GM23338 (cell line): ENCODE measurements around the gene ZCCHC24. TPM values are rescaled to one million over a fixed set of nuclear protein-coding genes. Genes with fewer than 3 reads are reported as not detected.

ENCODE experiments used
- ATAC-seq: fragments of 200-7000 bp; cut with Tn5 transposase; 3 replicates; pipeline ENCODE4 v1.9.1; 2020
- DNase-seq: peaks from one replicate; pipeline ENCODE4 v3.0.0-alpha.2; 2015; ENCODE audit warnings: low spot score
- H2AFZ ChIP-seq: fragments of 200-600 bp; sonication (generic); 2 replicates; pipeline ENCODE4 v1.8.0; 2016; ENCODE audit warnings: antibody characterized with exemption, mild to moderate bottlenecking, moderate library complexity
- H3F3A ChIP-seq: fragments of 200-600 bp; sonication (generic); replicated peaks from 2 replicates; pipeline ENCODE4 v1.8.0; 2017; ENCODE audit warnings: antibody characterized with exemption, mixed run types, low read depth
- H3K27ac ChIP-seq: fragments of 200-600 bp; sonication (generic); 2 replicates; pipeline ENCODE4 v1.6.1; 2016; ENCODE audit warnings: low read depth
- H3K27me3 ChIP-seq: fragments of 200-600 bp; sonication (generic); 2 replicates; pipeline ENCODE4 v1.8.0; 2016; ENCODE audit warnings: mild to moderate bottlenecking, mixed run types, moderate library complexity; ENCODE audit not compliant: insufficient read depth
- H3K36me3 ChIP-seq: fragments of 200-600 bp; sonication (generic); 2 replicates; pipeline ENCODE4 v1.8.0; 2016; ENCODE audit warnings: mild to moderate bottlenecking; ENCODE audit not compliant: insufficient read depth
- H3K4me1 ChIP-seq: fragments of 200-600 bp; sonication (generic); 2 replicates; pipeline ENCODE4 v1.8.0; 2016; ENCODE audit warnings: mild to moderate bottlenecking, moderate library complexity; ENCODE audit not compliant: insufficient read depth
- H3K4me2 ChIP-seq: fragments of 200-600 bp; sonication (generic); 2 replicates; pipeline ENCODE4 v1.7.1; 2017; ENCODE audit warnings: mixed run types
- H3K4me3 ChIP-seq: fragments of 200-600 bp; sonication (generic); 2 replicates; pipeline ENCODE4 v1.6.1; 2016; ENCODE audit warnings: mixed run types
- H3K79me2 ChIP-seq: fragments of 200-600 bp; sonication (generic); replicated peaks from 2 replicates; pipeline ENCODE4 v1.8.0; 2017; ENCODE audit warnings: mild to moderate bottlenecking; ENCODE audit not compliant: insufficient read depth
- H3K9me2 ChIP-seq: fragments of 200-600 bp; sonication (generic); 2 replicates; pipeline ENCODE4 v1.8.0; 2017; ENCODE audit not compliant: insufficient read depth
- H4K20me1 ChIP-seq: fragments of 200-600 bp; sonication (generic); replicated peaks from 2 replicates; pipeline ENCODE4 v1.8.0; 2017; ENCODE audit warnings: mild to moderate bottlenecking; ENCODE audit not compliant: insufficient read depth
- H3K27ac Mint-ChIP-seq: 2 replicates; pipeline ENCODE4 v1.8.0; 2020; ENCODE audit warnings: inconsistent platforms, mild to moderate bottlenecking, moderate library complexity, mixed read lengths
- H3K27me3 Mint-ChIP-seq: 3 replicates; pipeline ENCODE4 v1.8.0; 2022; ENCODE audit warnings: low read depth, mild to moderate bottlenecking, moderate library complexity, mixed read lengths, inconsistent platforms; ENCODE audit not compliant: insufficient read depth, poor library complexity
- H3K36me3 Mint-ChIP-seq: 3 replicates; pipeline ENCODE4 v1.8.0; 2021; ENCODE audit warnings: low read depth, mild to moderate bottlenecking, inconsistent platforms, moderate library complexity, mixed read lengths
- H3K4me1 Mint-ChIP-seq: 3 replicates; pipeline ENCODE4 v1.8.0; 2020; ENCODE audit warnings: mild to moderate bottlenecking, inconsistent platforms, mixed read lengths
- H3K4me3 Mint-ChIP-seq: 3 replicates; pipeline ENCODE4 v1.8.0; 2021; ENCODE audit warnings: moderate library complexity, mild to moderate bottlenecking, inconsistent platforms, mixed read lengths
- H3K9me3 Mint-ChIP-seq: 3 replicates; pipeline ENCODE4 v1.8.0; 2020; ENCODE audit warnings: moderate library complexity, mild to moderate bottlenecking, inconsistent platforms, mixed read lengths
- EZH2phosphoT487 ChIP-seq: fragments of 200-600 bp; sonication (generic); IDR thresholded peaks from one replicate; pipeline ENCODE4 v1.8.1; 2018; ENCODE audit warnings: antibody characterized with exemption; ENCODE audit not compliant: unreplicated experiment
- JUNB ChIP-seq: IDR thresholded peaks from one replicate; pipeline ENCODE4 v1.6.1; 2016; ENCODE audit warnings: antibody characterized with exemption; ENCODE audit not compliant: unreplicated experiment
- NANOG ChIP-seq: IDR thresholded peaks from 2 replicates; pipeline ENCODE4 v1.6.1; 2016; ENCODE audit warnings: antibody characterized with exemption, borderline replicate concordance
- STAT1 ChIP-seq: IDR thresholded peaks from one replicate; pipeline ENCODE4 v1.6.1; 2016; ENCODE audit warnings: antibody characterized with exemption; ENCODE audit not compliant: unreplicated experiment
- ZNF114 ChIP-seq: fragments of 250-450 bp; sonication (Bioruptor Pico); IDR thresholded peaks from 2 replicates; pipeline ENCODE4 v1.5.0; 2020; ENCODE audit warnings: mild to moderate bottlenecking, moderate library complexity
- ZNF331 ChIP-seq: fragments of 250-450 bp; sonication (Bioruptor Pico); IDR thresholded peaks from 2 replicates; pipeline ENCODE4 v1.5.0; 2020; ENCODE audit warnings: low read depth, mild to moderate bottlenecking, moderate library complexity
- polyA plus RNA-seq: library from polyadenylated mRNA; unstranded; fragments of >200 nt; fragmentation: Nextera tagmentation; extraction: Ambion mirVana; gene quantifications from 2 replicates; pipeline ENCODE4 v1.2.1, GENCODE V29; 2016
- total RNA-seq: library from RNA; depleted of rRNA; stranded (reverse); fragments of >200 nt; shearing (Covaris generic); gene quantifications from 2 replicates; pipeline ENCODE4 v1.2.3, GENCODE V29; 2014
- TF ChIP-seq, protein P1 (sequence below): fragments of 250-450 bp; sonication (Bioruptor Pico); IDR thresholded peaks from 2 replicates; pipeline ENCODE4 v1.5.0; 2020; ENCODE audit warnings: mild to moderate bottlenecking, moderate library complexity
- TF ChIP-seq, protein P2 (sequence below): IDR thresholded peaks from one replicate; pipeline ENCODE4 v1.6.1; 2018; ENCODE audit warnings: antibody characterized with exemption; ENCODE audit not compliant: unreplicated experiment
- TF ChIP-seq, protein P3 (sequence below), 2 experiments: fragments of 200-600 bp in 1 of 2; sonication (generic) in 1 of 2; conservative IDR thresholded peaks; 2 replicates each; pipeline versions ENCODE4 v1.5.1 to v1.6.1; 2016 to 2017; ENCODE audit warnings: antibody characterized with exemption in 2 of 2, low read depth in 2 of 2, mild to moderate bottlenecking in 2 of 2, moderate library complexity in 1 of 2
- TF ChIP-seq, protein P4 (sequence below): IDR thresholded peaks from 2 replicates; pipeline ENCODE4 v1.6.1; 2016; ENCODE audit warnings: antibody characterized with exemption

ZCCHC24 gene
- total and polyA plus RNA-seq, 2 experiments from 2014 or later = 2.0 to 10.1 TPM

DNA sequence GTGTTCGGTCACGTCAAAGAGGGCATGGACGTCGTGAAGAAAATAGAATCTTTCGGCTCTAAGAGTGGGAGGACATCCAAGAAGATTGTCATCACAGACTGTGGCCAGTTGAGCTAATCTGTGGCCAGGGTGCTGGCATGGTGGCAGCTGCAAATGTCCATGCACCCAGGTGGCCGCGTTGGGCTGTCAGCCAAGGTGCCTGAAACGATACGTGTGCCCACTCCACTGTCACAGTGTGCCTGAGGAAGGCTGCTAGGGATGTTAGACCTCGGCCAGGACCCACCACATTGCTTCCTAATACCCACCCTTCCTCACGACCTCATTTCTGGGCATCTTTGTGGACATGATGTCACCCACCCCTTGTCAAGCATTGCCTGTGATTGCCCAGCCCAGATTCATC, 91.7 kb downstream of the ZCCHC24 start (continued):
- TF ChIP-seq, protein P1, sequence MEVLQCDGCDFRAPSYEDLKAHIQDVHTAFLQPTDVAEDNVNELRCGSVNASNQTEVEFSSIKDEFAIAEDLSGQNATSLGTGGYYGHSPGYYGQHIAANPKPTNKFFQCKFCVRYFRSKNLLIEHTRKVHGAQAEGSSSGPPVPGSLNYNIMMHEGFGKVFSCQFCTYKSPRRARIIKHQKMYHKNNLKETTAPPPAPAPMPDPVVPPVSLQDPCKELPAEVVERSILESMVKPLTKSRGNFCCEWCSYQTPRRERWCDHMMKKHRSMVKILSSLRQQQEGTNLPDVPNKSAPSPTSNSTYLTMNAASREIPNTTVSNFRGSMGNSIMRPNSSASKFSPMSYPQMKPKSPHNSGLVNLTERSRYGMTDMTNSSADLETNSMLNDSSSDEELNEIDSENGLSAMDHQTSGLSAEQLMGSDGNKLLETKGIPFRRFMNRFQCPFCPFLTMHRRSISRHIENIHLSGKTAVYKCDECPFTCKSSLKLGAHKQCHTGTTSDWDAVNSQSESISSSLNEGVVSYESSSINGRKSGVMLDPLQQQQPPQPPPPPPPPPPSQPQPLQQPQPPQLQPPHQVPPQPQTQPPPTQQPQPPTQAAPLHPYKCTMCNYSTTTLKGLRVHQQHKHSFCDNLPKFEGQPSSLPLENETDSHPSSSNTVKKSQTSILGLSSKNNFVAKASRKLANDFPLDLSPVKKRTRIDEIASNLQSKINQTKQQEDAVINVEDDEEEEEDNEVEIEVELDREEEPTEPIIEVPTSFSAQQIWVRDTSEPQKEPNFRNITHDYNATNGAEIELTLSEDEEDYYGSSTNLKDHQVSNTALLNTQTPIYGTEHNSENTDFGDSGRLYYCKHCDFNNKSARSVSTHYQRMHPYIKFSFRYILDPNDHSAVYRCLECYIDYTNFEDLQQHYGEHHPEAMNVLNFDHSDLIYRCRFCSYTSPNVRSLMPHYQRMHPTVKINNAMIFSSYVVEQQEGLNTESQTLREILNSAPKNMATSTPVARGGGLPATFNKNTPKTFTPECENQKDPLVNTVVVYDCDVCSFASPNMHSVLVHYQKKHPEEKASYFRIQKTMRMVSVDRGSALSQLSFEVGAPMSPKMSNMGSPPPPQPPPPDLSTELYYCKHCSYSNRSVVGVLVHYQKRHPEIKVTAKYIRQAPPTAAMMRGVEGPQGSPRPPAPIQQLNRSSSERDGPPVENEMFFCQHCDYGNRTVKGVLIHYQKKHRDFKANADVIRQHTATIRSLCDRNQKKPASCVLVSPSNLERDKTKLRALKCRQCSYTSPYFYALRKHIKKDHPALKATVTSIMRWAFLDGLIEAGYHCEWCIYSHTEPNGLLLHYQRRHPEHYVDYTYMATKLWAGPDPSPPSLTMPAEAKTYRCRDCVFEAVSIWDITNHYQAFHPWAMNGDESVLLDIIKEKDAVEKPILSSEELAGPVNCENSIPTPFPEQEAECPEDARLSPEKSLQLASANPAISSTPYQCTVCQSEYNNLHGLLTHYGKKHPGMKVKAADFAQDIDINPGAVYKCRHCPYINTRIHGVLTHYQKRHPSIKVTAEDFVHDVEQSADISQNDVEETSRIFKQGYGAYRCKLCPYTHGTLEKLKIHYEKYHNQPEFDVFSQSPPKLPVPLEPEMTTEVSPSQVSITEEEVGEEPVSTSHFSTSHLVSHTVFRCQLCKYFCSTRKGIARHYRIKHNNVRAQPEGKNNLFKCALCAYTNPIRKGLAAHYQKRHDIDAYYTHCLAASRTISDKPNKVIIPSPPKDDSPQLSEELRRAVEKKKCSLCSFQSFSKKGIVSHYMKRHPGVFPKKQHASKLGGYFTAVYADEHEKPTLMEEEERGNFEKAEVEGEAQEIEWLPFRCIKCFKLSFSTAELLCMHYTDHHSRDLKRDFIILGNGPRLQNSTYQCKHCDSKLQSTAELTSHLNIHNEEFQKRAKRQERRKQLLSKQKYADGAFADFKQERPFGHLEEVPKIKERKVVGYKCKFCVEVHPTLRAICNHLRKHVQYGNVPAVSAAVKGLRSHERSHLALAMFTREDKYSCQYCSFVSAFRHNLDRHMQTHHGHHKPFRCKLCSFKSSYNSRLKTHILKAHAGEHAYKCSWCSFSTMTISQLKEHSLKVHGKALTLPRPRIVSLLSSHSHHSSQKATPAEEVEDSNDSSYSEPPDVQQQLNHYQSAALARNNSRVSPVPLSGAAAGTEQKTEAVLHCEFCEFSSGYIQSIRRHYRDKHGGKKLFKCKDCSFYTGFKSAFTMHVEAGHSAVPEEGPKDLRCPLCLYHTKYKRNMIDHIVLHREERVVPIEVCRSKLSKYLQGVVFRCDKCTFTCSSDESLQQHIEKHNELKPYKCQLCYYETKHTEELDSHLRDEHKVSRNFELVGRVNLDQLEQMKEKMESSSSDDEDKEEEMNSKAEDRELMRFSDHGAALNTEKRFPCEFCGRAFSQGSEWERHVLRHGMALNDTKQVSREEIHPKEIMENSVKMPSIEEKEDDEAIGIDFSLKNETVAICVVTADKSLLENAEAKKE (CRISPR knock-in tag) = no peak
- TF ChIP-seq EZH2phosphoT487 = no peak
- TF ChIP-seq NANOG = no peak
- TF ChIP-seq, protein P2, sequence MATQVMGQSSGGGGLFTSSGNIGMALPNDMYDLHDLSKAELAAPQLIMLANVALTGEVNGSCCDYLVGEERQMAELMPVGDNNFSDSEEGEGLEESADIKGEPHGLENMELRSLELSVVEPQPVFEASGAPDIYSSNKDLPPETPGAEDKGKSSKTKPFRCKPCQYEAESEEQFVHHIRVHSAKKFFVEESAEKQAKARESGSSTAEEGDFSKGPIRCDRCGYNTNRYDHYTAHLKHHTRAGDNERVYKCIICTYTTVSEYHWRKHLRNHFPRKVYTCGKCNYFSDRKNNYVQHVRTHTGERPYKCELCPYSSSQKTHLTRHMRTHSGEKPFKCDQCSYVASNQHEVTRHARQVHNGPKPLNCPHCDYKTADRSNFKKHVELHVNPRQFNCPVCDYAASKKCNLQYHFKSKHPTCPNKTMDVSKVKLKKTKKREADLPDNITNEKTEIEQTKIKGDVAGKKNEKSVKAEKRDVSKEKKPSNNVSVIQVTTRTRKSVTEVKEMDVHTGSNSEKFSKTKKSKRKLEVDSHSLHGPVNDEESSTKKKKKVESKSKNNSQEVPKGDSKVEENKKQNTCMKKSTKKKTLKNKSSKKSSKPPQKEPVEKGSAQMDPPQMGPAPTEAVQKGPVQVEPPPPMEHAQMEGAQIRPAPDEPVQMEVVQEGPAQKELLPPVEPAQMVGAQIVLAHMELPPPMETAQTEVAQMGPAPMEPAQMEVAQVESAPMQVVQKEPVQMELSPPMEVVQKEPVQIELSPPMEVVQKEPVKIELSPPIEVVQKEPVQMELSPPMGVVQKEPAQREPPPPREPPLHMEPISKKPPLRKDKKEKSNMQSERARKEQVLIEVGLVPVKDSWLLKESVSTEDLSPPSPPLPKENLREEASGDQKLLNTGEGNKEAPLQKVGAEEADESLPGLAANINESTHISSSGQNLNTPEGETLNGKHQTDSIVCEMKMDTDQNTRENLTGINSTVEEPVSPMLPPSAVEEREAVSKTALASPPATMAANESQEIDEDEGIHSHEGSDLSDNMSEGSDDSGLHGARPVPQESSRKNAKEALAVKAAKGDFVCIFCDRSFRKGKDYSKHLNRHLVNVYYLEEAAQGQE = no peak
- TF ChIP-seq JUNB = no peak
- no peak for TF ChIP-seq ZNF114 (CRISPR knock-in tag)

DNA sequence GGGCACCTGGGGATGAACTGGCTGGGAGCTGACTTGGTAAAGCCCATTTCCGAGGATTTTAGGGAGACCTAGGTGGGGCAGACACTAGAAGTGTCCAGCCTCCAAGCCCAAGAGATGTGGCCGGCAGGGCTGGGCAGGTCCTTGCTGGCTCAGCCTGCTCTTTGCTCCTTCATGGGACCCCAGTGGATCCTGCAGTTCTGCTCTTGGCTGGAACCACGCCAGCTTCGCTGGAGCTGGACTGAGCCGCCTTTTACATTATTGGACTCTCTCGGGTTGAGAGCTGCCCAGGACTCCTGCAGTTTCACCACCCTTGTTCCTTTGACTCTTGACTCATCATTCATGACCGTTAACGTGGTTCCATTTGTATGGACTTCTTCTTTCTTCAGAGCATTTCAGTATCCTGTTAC, 92.4 kb downstream of the ZCCHC24 start:
- no peak for DNase-seq
- TF ChIP-seq ZNF331 (no peak), NANOG (no peak), ZNF114 (CRISPR knock-in tag) (no peak), STAT1 (no peak), EZH2phosphoT487 (no peak)
- TF ChIP-seq, protein P3, sequence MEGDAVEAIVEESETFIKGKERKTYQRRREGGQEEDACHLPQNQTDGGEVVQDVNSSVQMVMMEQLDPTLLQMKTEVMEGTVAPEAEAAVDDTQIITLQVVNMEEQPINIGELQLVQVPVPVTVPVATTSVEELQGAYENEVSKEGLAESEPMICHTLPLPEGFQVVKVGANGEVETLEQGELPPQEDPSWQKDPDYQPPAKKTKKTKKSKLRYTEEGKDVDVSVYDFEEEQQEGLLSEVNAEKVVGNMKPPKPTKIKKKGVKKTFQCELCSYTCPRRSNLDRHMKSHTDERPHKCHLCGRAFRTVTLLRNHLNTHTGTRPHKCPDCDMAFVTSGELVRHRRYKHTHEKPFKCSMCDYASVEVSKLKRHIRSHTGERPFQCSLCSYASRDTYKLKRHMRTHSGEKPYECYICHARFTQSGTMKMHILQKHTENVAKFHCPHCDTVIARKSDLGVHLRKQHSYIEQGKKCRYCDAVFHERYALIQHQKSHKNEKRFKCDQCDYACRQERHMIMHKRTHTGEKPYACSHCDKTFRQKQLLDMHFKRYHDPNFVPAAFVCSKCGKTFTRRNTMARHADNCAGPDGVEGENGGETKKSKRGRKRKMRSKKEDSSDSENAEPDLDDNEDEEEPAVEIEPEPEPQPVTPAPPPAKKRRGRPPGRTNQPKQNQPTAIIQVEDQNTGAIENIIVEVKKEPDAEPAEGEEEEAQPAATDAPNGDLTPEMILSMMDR (conservative IDR thresholded peaks at IDR 0.05; ENCODE audit: low read depth in 2 of 2) = no peak
- TF ChIP-seq, protein P4, sequence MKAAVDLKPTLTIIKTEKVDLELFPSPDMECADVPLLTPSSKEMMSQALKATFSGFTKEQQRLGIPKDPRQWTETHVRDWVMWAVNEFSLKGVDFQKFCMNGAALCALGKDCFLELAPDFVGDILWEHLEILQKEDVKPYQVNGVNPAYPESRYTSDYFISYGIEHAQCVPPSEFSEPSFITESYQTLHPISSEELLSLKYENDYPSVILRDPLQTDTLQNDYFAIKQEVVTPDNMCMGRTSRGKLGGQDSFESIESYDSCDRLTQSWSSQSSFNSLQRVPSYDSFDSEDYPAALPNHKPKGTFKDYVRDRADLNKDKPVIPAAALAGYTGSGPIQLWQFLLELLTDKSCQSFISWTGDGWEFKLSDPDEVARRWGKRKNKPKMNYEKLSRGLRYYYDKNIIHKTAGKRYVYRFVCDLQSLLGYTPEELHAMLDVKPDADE = no peak

More for the DNA sequence above, 92.4 kb downstream of the ZCCHC24 start:
- H3K36me3 Mint-ChIP-seq = peaks cover 81% of the 10 kb centered on the region
- no peaks in the 10 kb centered on the region for H3K9me2 ChIP-seq
- H2AFZ ChIP-seq = no peak overlapping the region
- no peaks in the 10 kb centered on the region for H3F3A ChIP-seq
- ATAC-seq = no peak
- H3K27ac ChIP-seq = no peak overlapping the region
- H3K4me1 ChIP-seq = peaks cover 7% of the 10 kb centered on the region
- H3K27me3 ChIP-seq = no peaks in the 10 kb centered on the region
- H3K4me3 ChIP-seq = no peak overlapping the region
- no peaks in the 10 kb centered on the region for H3K9me3 Mint-ChIP-seq
- no peaks in the 10 kb centered on the region; the same call in 1 of the 2 replicates for H3K36me3 ChIP-seq
- no peak overlapping the region for H3K4me2 ChIP-seq
- peaks cover 11% of the 10 kb centered on the region for H3K79me2 ChIP-seq
- H4K20me1 ChIP-seq = peaks cover 20% of the 10 kb centered on the region; the same call in 1 of the 2 replicates
- H3K27ac Mint-ChIP-seq = no peak overlapping the region
- peaks cover 5% of the 10 kb centered on the region; the same call in 1 of the 3 replicates for H3K4me1 Mint-ChIP-seq
- peaks cover 3% of the 10 kb centered on the region for H3K27me3 Mint-ChIP-seq
- H3K4me3 Mint-ChIP-seq = no peak overlapping the region
